ENCODE results near the gene SERPINI1. TPM values are rescaled to one million over a fixed set of nuclear protein-coding genes. Genes with fewer than 3 reads are reported as not detected.

The SERPINI1 gene
- total RNA-seq, 1 experiment from 2014 or later: 6.4 TPM

DNA sequence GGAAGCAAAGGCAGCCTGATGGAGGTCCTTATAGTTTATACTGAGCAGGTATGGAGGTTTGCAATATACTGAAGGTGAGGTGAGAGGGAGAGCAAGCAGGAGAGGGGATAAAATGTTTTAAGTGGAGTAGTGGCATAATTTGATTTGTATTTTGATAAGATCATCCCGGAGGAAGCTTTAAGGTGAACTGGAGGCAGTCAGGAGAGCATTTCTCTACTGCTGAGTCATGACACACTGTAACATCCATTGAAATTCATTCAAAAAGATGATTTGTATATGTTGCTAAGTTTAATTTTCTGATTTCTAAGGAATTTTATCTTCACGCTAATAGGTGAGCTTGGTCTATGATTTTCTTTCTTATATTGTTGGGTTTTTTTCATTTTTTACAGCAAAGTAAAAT lies 81.4 kb downstream of the SERPINI1 start (continued):
- TF ChIP-seq, protein P1, sequence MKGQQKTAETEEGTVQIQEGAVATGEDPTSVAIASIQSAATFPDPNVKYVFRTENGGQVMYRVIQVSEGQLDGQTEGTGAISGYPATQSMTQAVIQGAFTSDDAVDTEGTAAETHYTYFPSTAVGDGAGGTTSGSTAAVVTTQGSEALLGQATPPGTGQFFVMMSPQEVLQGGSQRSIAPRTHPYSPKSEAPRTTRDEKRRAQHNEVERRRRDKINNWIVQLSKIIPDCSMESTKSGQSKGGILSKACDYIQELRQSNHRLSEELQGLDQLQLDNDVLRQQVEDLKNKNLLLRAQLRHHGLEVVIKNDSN (CRISPR knock-in tag; IDR thresholded peaks at IDR 0.05): no peak
- TF ChIP-seq FOXJ3 (CRISPR knock-in tag; IDR thresholded peaks at IDR 0.05; ENCODE audit: borderline replicate concordance) (no peak), ZNF138 (CRISPR knock-in tag; conservative IDR thresholded peaks at IDR 0.05) (no peak), ETV6 (CRISPR knock-in tag; IDR thresholded peaks at IDR 0.05) (no peak), GABPB1 (CRISPR knock-in tag; IDR thresholded peaks at IDR 0.05) (no peak), ZNF121 (CRISPR knock-in tag; IDR thresholded peaks at IDR 0.05) (no peak), SOX15 (CRISPR knock-in tag; IDR thresholded peaks at IDR 0.05) (no peak), FOXP4 (CRISPR knock-in tag; IDR thresholded peaks at IDR 0.05) (no peak)
- TF ChIP-seq, protein P2, sequence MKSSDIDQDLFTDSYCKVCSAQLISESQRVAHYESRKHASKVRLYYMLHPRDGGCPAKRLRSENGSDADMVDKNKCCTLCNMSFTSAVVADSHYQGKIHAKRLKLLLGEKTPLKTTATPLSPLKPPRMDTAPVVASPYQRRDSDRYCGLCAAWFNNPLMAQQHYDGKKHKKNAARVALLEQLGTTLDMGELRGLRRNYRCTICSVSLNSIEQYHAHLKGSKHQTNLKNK (CRISPR knock-in tag; IDR thresholded peaks at IDR 0.05): no peak

DNA sequence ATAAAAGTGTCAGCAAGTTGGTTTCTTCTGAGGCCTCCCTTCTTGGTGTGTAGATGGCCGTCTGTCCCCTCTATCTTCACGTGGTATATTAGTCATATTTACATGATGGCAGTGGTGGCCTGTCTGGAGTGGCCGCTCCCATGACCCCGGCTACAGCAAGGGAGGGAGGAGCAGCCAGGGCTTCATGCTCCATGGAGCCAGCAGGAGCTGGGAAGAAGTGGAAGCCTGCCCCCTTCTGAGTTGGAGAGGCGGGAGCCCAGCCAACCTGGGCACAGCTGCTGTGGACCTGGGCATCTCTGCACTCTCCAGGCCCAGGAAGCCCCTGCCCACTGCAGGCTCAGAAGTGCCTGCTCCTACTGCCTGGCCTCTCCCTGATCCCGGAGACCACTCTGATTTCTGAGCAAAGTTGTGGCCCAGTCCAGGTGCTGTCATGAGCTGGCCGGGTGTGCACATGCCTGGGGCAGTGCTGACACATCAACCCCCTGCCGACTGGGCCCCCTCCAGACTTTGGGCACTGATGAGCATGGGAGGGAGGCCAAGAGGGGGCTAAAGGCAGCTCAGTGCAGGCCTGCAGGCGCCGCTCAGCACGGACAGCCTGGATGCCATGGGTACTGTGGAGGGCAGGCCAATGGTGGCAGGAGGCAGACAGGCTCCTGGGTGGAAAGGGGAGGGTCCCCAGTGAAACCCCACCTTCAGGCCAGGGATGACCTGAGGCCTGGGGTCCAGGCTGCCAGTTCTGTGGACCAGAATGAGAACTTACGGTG lies 84.8 kb downstream of the SERPINI1 start:
- ATAC-seq (peak; percentile 71), DNase-seq (ENCODE audit: low spot score) (no peak)
- no peaks in the 10 kb centered on the region for H3K36me3 Mint-ChIP-seq
- H3K9me3 Mint-ChIP-seq: peaks cover 4% of the 10 kb centered on the region; the same call in 1 of the 2 replicates
- no peaks in the 10 kb centered on the region for H3K4me1 Mint-ChIP-seq
- ChIA-PET POLR2A (no interaction called here), CTCF (interaction anchor here (1.1 kb wide), 1 partner anchor 12 kb away, joined by 3 read pairs; no protein-coding TSS in a partner anchor)
- H3K4me3 Mint-ChIP-seq: no peak overlapping the region
- no peaks in the 10 kb centered on the region for H3K27me3 Mint-ChIP-seq (ENCODE audit: low read depth)
- H3K27ac Mint-ChIP-seq: no peak overlapping the region
- TF ChIP-seq FOXP1 (CRISPR knock-in tag; IDR thresholded peaks at IDR 0.05; ENCODE audit: borderline replicate concordance): no peak
- TF ChIP-seq CREB1 (CRISPR knock-in tag; IDR thresholded peaks at IDR 0.05): no peak
- TF ChIP-seq, protein P3, sequence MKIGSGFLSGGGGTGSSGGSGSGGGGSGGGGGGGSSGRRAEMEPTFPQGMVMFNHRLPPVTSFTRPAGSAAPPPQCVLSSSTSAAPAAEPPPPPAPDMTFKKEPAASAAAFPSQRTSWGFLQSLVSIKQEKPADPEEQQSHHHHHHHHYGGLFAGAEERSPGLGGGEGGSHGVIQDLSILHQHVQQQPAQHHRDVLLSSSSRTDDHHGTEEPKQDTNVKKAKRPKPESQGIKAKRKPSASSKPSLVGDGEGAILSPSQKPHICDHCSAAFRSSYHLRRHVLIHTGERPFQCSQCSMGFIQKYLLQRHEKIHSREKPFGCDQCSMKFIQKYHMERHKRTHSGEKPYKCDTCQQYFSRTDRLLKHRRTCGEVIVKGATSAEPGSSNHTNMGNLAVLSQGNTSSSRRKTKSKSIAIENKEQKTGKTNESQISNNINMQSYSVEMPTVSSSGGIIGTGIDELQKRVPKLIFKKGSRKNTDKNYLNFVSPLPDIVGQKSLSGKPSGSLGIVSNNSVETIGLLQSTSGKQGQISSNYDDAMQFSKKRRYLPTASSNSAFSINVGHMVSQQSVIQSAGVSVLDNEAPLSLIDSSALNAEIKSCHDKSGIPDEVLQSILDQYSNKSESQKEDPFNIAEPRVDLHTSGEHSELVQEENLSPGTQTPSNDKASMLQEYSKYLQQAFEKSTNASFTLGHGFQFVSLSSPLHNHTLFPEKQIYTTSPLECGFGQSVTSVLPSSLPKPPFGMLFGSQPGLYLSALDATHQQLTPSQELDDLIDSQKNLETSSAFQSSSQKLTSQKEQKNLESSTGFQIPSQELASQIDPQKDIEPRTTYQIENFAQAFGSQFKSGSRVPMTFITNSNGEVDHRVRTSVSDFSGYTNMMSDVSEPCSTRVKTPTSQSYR (CRISPR knock-in tag; IDR thresholded peaks at IDR 0.05): no peak
- TF ChIP-seq GABPB1 (CRISPR knock-in tag; IDR thresholded peaks at IDR 0.05): no peak
- TF ChIP-seq ZSCAN18 (CRISPR knock-in tag; IDR thresholded peaks at IDR 0.05): no peak
- TF ChIP-seq ATF3 (CRISPR knock-in tag; conservative IDR thresholded peaks at IDR 0.05): no peak
- TF ChIP-seq CBFB (CRISPR knock-in tag; IDR thresholded peaks at IDR 0.05; ENCODE audit: low read depth): no peak
- TF ChIP-seq ESRRA (CRISPR knock-in tag; IDR thresholded peaks at IDR 0.05; ENCODE audit: borderline replicate concordance): no peak
- TF ChIP-seq ZNF232 (CRISPR knock-in tag; IDR thresholded peaks at IDR 0.05): no peak
- no peak for TF ChIP-seq ZNF423 (CRISPR knock-in tag; IDR thresholded peaks at IDR 0.05)
- TF ChIP-seq, protein P4, sequence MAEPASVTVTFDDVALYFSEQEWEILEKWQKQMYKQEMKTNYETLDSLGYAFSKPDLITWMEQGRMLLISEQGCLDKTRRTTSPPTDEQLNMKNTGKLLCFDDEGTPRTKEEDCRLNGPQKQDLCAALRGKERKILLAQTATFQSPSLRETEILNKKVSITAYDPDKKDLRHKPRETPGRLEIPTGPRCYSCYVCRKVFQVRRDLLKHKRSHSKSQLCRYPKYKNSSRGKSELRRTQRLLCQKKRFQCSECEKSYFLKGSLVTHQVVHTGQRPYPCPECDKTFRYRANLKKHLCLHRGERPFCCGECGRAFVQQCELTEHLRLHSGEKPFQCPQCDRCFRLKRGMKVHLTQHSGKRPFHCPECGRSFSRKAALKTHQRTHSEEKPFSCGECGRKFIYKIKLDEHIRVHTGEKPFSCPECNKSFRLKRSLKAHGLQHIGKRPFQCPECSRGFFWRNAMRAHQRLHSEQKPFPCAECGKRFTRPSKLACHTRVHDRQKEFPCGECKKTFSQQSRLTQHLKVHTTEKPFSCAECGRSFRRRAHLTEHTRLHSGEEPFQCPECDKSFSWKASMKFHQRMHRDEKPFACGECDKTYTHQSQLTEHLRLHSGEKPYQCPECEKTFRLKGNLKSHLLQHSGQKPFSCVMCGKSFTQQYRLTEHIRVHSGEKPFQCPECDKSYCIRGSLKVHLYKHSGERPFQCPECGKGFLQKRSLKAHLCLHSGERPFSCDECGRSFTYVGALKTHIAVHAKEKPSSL (CRISPR knock-in tag; conservative IDR thresholded peaks at IDR 0.05): no peak
- no peak for TF ChIP-seq ZNF671 (CRISPR knock-in tag; IDR thresholded peaks at IDR 0.05)
- TF ChIP-seq NFYB (CRISPR knock-in tag; conservative IDR thresholded peaks at IDR 0.05; ENCODE audit: low read depth): no peak
- TF ChIP-seq, protein P5, sequence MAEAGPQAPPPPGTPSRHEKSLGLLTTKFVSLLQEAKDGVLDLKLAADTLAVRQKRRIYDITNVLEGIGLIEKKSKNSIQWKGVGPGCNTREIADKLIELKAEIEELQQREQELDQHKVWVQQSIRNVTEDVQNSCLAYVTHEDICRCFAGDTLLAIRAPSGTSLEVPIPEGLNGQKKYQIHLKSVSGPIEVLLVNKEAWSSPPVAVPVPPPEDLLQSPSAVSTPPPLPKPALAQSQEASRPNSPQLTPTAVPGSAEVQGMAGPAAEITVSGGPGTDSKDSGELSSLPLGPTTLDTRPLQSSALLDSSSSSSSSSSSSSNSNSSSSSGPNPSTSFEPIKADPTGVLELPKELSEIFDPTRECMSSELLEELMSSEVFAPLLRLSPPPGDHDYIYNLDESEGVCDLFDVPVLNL (CRISPR knock-in tag; IDR thresholded peaks at IDR 0.05; ENCODE audit: borderline replicate concordance, low read depth): no peak
- no peak for TF ChIP-seq NFATC4 (CRISPR knock-in tag; IDR thresholded peaks at IDR 0.05)
- TF ChIP-seq NFE2L1 (CRISPR knock-in tag; IDR thresholded peaks at IDR 0.05): no peak
- no peak for TF ChIP-seq ZNF263 (CRISPR knock-in tag; IDR thresholded peaks at IDR 0.05; ENCODE audit: low read depth)
- no peak for TF ChIP-seq ELF4 (CRISPR knock-in tag; IDR thresholded peaks at IDR 0.05; ENCODE audit: low read depth)
